HG03108 (cell line): ENCODE data around the gene KLRC2.
"Not testable (repeated sequence)": the region's sequence is repeated elsewhere in the genome, so short reads cannot be mapped to it uniquely, and the experiment has no call there.

ENCODE experiments used
- ATAC-seq: cut with Tn5 transposase; IDR thresholded peaks from one replicate; pipeline ENCODE4 v1.9.1; 2021; ENCODE audit warnings: moderate library complexity; ENCODE audit not compliant: unreplicated experiment

KLRC2 gene

GRCh38 chr12:10435816-10436215 is at the start of gene KLRC2:
KLRC2 (minus strand) TSS chr12:10436010; CDS start chr12:10435986, 24 bp downstream.
- ATAC-seq = not testable (repeated sequence)

GRCh38 chr12:10481901-10482300 is 46.1 kb upstream of the KLRC2 start:
- not testable (repeated sequence) for ATAC-seq

GRCh38 chr12:10472808-10473207 is 37.0 kb upstream of the KLRC2 start:
- not testable (repeated sequence) for ATAC-seq

- no peak for ATAC-seq
These were observed 33.9 kb upstream of the KLRC2 start for GRCh38 chr12:10469701-10470100.

GRCh38 chr12:10466311-10466710 is 30.5 kb upstream of the KLRC2 start:
- no peak for ATAC-seq

- ATAC-seq = no peak
These were observed 21.9 kb upstream of the KLRC2 start for GRCh38 chr12:10457760-10458159.

- no peak for ATAC-seq
These were observed 21.0 kb upstream of the KLRC2 start for GRCh38 chr12:10456856-10457255.

- ATAC-seq = no peak
These were observed 20.0 kb upstream of the KLRC2 start for GRCh38 chr12:10455766-10456165.

- no peak for ATAC-seq
These were observed 18.7 kb upstream of the KLRC2 start for GRCh38 chr12:10454531-10454930.

- no peak for ATAC-seq
These were observed 17.3 kb upstream of the KLRC2 start, which contains the start of gene KLRC1 for GRCh38 chr12:10453156-10453555. KLRC1 (minus strand) TSS chr12:10453377; CDS start chr12:10451156, 2,221 bp downstream.

- no peak for ATAC-seq
These were observed 12.4 kb upstream of the KLRC2 start for GRCh38 chr12:10448236-10448635.

- not testable (repeated sequence) for ATAC-seq
These were observed 10.2 kb upstream of the KLRC2 start for GRCh38 chr12:10446052-10446451.

- not testable (repeated sequence) for ATAC-seq
These were observed 5.3 kb upstream of the KLRC2 start for GRCh38 chr12:10441144-10441543.

- not testable (repeated sequence) for ATAC-seq
These were observed 3.9 kb upstream of the KLRC2 start for GRCh38 chr12:10439608-10440274.

- ATAC-seq = not testable (repeated sequence)
These were observed 1.8 kb upstream of the KLRC2 start for GRCh38 chr12:10437601-10438000.

GRCh38 chr12:10430623-10431022 is 5.2 kb downstream of the KLRC2 start:
- not testable (repeated sequence) for ATAC-seq

- ATAC-seq = not testable (repeated sequence)
These were observed 9.9 kb downstream of the KLRC2 start for GRCh38 chr12:10425938-10426337.

- not testable (repeated sequence) for ATAC-seq
These were observed 11.4 kb downstream of the KLRC2 start for GRCh38 chr12:10424260-10424899.

- ATAC-seq = not testable (repeated sequence)
These were observed 13.7 kb downstream of the KLRC2 start for GRCh38 chr12:10422159-10422558.

- ATAC-seq = not testable (repeated sequence)
These were observed 15.5 kb downstream of the KLRC2 start, which contains the start of gene KLRC3 for GRCh38 chr12:10420334-10420733. KLRC3 (minus strand) TSS chr12:10420595; CDS start chr12:10420550, 45 bp downstream.

- ATAC-seq = no peak
These were observed 26.4 kb downstream of the KLRC2 start, which contains the start of gene KLRC4 for GRCh38 chr12:10409392-10409791. KLRC4 (minus strand) TSS chr12:10409757; CDS start chr12:10409575, 182 bp downstream.

GRCh38 chr12:10408842-10409241 is 27.0 kb downstream of the KLRC2 start:
- ATAC-seq = no peak
